Upper lobe of left lung (tissue), 4 donors: ENCODE results near the gene APH1A.

ENCODE experiments used
- CTCF ChIP-seq, 6 experiments: fragments of 450-650 bp in 4 of 6; fragments of 200-600 bp in 2 of 6; sonication (generic) in 2 of 6; IDR thresholded peaks; one replicate each; pipeline ENCODE4 v1.5.1; 2016 to 2019; ENCODE audit warnings: antibody characterized with exemption in 6 of 6
- EP300 ChIP-seq, 4 donors: sonication (generic); formaldehyde crosslinking; IDR thresholded peaks; one replicate each; pipeline ENCODE4 v1.5.1; 2017; ENCODE audit warnings: antibody characterized with exemption in 4 of 4, control low read depth in 2 of 4
- POLR2AphosphoS5 ChIP-seq, 2 donors: sonication (generic); formaldehyde crosslinking; IDR thresholded peaks; one replicate each; pipeline ENCODE4 v1.5.1; 2017; ENCODE audit warnings: antibody characterized with exemption in 2 of 2

GRCh38 chr1:150280138-150280707 lies 11.4 kb upstream of the APH1A start:
- TF ChIP-seq EP300 (IDR thresholded peaks at IDR 0.05) (no peak), CTCF (IDR thresholded peaks at IDR 0.05) (no peak), POLR2AphosphoS5 (IDR thresholded peaks at IDR 0.05) (no peak)
